Cardiac fibroblast (primary cell): ENCODE data around the gene IL1F10.
"Not testable (repeated sequence)": the region's sequence is repeated elsewhere in the genome, so short reads cannot be mapped to it uniquely, and the experiment has no call there.

Source experiments
- DNase-seq, 2 donors: peaks; one replicate each; pipeline versions ENCODE4 v3.0.0 to v3.0.0-alpha.2; 2010; ENCODE audit warnings: low read depth in 2 of 2
- H3K4me3 ChIP-seq, 2 donors: replicated peaks in 1 of 2; 1 replicate in 1 of 2; 2 replicates in 1 of 2; pipeline ENCODE4 v1.5.1; 2011; ENCODE audit warnings: low read depth in 2 of 2, low read length in 2 of 2, mild to moderate bottlenecking in 2 of 2, moderate library complexity in 1 of 2
- TF ChIP-seq, protein P1 (sequence below): IDR thresholded peaks from one replicate; pipeline ENCODE4 v1.5.1; 2011; ENCODE audit warnings: low read depth, mild to moderate bottlenecking, low read length, inconsistent platforms

Gene IL1F10

DNA sequence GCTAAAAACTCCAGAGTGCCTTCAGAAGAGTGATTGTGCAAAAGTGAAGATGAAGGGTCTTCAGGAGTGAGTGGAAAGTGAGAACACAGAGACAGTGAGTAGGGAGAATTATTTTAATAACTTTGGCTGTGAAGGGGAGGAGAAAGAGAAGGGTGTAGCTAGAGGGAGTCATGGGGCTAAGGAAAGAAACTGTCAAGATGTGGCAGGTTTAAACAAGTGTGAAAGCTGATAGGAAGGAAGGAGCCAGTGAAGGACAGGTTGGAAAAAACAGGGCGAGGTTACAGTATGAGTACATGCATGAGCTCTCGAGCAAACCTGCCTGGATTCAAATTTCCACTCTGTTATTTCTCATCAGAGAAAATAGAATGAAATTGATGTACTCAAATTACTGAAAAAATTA lies 17.8 kb downstream of the IL1F10 start:
- no peak for DNase-seq
- H3K4me3 ChIP-seq, result no peak overlapping the region
- TF ChIP-seq, protein P1, sequence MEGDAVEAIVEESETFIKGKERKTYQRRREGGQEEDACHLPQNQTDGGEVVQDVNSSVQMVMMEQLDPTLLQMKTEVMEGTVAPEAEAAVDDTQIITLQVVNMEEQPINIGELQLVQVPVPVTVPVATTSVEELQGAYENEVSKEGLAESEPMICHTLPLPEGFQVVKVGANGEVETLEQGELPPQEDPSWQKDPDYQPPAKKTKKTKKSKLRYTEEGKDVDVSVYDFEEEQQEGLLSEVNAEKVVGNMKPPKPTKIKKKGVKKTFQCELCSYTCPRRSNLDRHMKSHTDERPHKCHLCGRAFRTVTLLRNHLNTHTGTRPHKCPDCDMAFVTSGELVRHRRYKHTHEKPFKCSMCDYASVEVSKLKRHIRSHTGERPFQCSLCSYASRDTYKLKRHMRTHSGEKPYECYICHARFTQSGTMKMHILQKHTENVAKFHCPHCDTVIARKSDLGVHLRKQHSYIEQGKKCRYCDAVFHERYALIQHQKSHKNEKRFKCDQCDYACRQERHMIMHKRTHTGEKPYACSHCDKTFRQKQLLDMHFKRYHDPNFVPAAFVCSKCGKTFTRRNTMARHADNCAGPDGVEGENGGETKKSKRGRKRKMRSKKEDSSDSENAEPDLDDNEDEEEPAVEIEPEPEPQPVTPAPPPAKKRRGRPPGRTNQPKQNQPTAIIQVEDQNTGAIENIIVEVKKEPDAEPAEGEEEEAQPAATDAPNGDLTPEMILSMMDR, result no peak

DNA sequence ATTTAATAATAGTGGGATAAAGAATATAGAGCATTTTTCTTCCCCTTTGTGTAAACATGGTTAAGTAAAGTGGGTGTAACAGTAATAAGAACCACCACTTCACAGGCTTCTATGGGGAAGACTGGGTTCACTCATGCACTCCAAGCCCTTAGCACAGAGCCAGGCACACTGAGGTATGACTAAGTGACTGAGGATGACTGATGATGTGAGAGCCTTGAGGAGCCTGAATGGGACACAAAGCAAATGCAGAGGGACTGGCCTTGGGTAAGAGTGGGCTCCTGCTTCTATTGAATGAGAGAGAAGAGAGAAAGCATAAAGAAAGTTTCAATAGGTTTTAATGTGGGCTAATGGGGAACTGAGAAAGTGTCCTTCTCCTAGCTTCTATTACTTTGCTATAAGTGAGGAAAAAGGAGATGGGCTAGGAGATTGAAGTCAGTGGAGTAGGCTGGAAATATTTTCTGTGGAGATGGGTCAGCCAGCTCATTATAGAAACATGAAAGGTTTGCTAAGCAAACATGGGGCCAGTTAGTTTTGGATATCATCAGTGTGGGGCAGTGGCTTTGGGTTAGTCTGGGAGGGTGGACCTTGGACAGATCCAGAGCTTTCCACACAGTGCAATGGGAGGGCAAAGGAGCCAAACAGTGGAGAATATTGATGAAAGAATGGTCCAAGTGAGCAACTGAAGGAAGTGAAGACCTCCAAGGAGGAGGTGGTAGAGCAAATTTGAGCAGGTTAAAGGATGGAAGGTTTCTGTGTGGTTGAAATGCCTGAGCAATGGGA lies 20.6 kb downstream of the IL1F10 start:
- no peak overlapping the region for H3K4me3 ChIP-seq
- DNase-seq, result no peak
- TF ChIP-seq, protein P1, result no peak

DNA sequence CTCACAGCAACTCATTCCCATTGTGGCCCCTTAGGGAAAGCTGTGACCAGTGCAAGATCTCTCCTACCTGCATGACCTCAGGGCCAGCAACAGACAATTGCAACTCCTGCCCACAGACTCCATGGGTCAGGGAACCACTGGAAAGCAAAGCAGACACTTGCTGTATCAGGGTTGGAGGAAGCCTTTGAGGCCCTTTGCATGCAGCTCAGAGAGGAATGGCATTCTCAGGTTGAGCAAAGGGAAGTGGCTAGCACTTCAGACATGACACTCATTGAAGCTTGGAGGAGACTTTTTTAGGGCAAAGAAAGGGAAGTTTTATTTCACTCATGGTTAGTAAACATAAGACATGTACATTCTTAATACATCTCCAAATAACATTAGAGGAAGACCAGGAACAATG lies 22.1 kb downstream of the IL1F10 start:
- TF ChIP-seq, protein P1, result no peak

DNA sequence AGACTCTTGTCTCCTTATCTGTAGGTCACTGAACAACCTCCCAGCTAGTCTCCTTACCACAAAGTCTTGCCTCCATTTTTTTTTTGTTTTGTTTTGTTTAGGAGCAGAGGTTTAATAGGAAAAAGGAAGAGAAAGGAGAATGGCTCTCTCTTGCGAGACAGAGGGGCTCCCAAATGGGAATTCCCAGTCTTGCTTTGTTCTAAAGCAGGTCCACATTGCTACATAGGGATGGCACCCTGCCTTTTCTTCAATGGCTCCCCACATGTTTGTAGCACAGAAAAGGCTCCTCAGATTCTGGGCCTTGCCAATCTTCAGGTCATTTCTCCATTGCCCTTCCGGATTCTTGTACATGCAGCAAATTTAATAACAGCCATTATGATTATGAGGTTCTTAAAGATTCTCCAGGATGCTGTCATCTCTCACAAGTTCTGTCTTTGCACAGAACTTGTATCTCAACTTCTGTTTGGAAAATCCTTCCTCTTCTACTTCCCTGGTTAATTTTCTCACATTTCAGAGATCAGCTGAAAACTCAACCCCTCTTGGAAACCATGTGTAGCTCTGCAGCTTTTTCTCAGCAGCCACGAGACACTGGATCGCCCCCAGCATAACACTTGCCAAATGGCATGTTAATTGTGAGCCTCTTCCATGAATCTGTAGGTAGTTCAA lies 23.6 kb downstream of the IL1F10 start:
- H3K4me3 ChIP-seq, result no peak overlapping the region
- TF ChIP-seq, protein P1, result no peak
- DNase-seq, result no peak

More for the DNA sequence above, 22.1 kb downstream of the IL1F10 start:
- no peak for DNase-seq
- H3K4me3 ChIP-seq, result no peak overlapping the region

DNA sequence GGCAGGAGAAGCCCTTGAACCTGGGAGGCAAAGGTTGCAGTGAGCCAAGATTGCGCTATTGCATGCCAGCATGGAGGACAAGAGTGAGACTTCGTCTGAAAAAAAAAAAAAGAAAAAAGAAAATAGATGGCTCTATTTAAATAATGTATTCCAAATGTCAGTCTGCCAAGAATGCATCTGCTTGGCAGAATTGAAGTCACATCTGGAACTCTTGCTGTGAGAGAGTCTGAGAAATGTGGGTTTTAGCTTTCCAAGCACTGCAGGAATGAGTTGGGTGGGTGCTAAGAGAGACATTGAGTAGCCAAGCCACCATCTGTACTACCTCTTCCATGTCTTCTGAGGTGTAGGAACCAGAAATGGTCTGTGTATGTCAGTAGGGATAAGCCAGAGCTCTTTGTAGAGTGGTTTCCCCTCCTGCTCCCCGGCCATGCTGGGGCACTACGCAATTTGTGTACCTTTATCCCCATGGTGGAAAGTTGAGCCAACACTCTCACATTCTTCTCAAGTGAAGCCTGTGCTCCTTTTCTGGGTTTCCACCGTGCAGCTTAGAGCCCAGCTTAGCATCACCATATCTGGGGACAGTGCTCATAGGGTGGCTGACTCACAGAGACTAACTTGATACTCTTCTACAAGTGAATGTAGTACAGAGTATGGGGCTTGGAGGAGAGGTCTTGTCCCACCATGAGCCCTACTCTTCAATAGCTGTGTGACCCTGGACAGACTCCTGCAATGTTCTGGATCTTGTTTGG lies 25.3 kb downstream of the IL1F10 start:
- TF ChIP-seq, protein P1, result no peak
- no peak overlapping the region for H3K4me3 ChIP-seq
- no peak for DNase-seq

DNA sequence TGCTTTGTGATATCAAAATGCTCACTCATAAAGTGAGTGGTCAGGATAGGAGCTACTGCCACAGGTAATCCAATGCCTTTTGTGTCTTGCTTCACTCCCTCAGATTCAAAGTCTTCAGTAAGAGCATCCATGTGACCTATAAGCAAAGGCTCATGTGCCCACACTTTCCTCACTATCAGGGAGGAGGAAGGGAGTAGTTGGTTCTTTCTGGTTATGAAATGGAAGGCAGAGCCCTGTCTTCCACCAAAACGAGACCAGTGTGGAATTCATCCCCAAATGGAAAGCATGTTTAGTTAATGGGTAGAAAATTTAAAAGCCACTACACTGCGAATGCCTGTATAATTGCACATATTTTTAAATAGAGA lies 25.8 kb downstream of the IL1F10 start:
- TF ChIP-seq, protein P1, result no peak
- DNase-seq, result no peak
- no peak overlapping the region for H3K4me3 ChIP-seq

DNA sequence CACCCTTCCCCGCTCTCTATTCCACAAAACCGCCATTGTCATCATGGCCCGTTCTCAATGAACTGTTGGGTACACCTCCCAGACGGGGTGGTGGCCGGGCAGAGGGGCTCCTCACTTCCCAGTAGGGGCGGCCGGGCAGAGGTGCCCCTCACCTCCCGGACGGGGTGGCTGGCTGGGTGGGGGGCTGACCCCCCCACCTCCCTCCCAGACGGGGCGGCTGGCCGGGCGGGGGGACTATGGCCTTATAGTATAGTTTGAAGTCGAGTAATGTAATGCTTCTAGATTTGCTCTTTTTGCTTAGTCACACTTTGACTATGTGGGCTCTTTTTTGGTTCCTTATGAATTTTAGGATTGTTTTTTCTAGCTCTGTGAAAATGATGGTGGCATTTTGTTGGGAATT lies 28.5 kb downstream of the IL1F10 start:
- H3K4me3 ChIP-seq, DNase-seq: not testable (repeated sequence)

DNA sequence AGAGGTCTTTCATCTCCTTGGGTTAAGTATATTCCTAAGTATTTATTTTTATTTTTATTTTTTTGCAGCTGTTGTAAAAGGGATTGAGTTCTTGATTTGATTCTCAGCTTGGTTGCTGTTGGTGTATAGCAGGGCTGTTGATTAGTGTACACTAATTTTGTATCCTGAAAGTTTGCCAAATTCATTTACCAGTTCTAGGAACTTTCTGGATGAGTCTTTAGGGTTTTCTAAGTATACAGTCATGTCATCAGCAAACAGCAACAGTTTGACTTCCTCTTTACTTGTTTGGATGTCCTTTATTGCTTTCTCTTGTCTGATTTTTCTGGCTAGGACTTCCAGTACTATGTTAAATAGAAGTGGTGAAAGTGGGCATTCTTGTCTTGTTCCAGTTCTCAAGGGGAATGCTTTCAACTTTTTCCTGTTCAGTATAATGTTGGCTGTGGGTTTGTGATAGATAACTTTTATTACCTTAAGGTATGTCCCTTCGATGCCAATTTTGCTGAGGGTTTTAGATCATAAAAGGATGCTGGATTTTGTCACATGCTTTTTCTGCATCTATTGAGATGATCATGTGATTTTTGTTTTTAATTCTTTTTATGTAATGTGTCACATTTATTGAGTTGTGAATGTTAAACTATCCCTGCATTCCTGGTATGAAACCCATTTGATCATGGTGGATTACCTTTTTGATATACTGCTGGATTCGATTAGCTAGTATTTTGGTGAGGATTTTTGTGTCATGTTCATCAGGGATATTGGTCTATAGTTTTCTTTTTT lies 29.3 kb downstream of the IL1F10 start:
- not testable (repeated sequence) for H3K4me3 ChIP-seq, DNase-seq
